Globus pallidus (tissue), 1 donor: ENCODE data around the gene TCOF1.

Source experiments
- DNase-seq: peaks from one replicate; pipeline ENCODE4 v3.0.0-alpha.2; 2015; ENCODE audit warnings: low spot score

Gene TCOF1

GRCh38 chr5:150389531-150390266 lies 32.2 kb downstream of the TCOF1 start:
- no peak for DNase-seq

GRCh38 chr5:150391064-150391834 lies 33.8 kb downstream of the TCOF1 start:
- DNase-seq, result no peak

GRCh38 chr5:150391986-150392385 lies 34.5 kb downstream of the TCOF1 start:
- no peak for DNase-seq

DNA sequence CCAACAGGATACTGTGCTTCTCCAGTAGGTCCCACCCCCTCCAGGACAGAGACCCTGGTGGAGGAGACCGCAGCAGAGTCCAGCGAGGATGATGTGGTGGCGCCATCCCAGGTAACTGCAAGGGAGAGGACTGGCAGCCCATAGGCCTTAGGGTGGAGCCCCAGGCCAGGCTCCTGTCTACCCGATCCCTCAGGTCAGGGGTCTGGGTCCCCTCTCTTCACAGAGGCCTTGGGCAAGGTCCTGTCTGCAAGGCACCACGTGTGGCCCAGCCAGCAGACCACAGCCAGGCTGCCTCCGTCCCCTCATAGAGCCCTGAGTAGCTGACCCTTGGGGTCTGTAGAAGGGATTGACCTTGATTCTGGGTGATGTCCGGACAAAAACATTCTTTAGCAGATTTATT lies 35.2 kb downstream of the TCOF1 start:
- no peak for DNase-seq

DNA sequence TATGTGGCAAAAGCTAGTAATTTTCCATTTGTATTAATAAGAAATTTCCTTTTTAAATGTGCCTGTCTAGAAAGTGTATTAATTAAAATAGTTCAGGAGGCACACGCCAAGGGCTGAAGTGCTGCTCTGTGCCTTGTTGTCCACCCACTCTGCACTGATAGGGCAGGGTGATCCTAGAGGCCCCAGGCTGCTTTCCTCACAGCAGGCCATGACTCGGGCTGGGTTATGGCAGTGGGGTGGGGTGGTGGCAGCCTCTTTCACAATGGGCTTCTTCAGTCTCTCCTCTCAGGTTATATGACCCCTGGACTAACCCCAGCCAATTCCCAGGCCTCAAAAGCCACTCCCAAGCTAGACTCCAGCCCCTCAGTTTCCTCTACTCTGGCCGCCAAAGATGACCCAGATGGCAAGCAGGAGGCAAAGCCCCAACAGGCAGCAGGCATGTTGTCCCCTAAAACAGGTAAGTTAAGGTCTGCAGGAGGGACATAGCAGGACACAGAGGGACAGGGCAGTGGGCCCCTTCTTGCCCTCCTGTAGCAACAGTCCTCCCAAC lies 35.7 kb downstream of the TCOF1 start:
- no peak for DNase-seq

DNA sequence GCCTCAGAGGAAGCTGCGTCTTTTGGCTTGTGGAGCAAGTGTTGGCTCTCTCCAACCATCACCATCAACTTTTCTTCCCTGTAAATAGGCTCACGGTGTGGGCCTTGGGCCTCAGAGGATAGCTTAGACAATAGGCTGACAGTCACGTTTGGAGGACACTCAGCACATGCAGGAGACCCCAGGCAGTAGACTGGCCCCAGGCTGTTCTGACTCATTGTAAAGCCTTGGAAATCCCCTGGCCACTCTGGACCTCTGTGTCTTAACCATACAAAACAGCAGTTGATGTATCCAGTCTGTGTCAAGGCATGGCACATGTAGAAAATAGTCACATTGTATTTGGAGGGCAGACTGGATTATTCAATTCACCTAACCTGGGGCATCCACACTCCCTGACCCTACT lies 36.6 kb downstream of the TCOF1 start:
- DNase-seq, result no peak

GRCh38 chr5:150394912-150395687 lies 37.6 kb downstream of the TCOF1 start:
- DNase-seq, result no peak

GRCh38 chr5:150395688-150395975 lies 38.1 kb downstream of the TCOF1 start:
- no peak for DNase-seq

DNA sequence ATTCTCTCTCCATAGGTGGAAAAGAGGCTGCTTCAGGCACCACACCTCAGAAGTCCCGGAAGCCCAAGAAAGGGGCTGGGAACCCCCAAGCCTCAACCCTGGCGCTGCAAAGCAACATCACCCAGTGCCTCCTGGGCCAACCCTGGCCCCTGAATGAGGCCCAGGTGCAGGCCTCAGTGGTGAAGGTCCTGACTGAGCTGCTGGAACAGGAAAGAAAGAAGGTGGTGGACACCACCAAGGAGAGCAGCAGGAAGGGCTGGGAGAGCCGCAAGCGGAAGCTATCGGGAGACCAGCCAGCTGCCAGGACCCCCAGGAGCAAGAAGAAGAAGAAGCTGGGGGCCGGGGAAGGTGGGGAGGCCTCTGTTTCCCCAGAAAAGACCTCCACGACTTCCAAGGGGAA lies 38.8 kb downstream of the TCOF1 start:
- no peak for DNase-seq

DNA sequence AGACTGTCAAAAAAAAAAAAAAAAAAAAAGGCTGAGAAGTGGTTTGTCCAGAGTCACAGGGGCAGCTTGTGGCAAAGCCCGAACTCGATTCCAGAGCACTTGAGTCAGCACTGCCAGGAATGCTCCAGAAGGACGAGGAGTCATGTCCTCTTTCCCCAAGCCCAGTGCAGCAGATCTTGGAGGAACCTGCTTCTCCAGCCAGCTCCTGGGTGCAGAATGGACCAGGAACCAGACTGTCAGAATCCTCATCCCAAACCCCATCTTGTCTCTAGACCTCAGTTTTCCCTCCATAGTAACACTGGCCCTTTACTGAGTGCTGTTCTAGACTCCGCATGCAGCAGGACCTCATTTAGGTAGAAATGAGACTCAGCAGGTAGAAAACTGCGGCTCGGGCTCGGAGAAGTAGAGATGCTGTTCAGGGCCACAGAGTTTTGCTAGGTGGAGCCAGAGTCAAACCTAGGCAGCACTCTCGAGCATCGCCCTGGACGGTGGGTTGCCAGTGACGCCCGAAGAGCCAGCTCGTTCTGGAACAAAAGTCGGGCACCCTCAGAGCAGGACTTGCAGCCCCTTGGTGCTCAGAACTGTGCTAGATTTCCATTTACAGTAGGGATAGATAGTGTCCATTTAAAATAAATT lies 39.8 kb downstream of the TCOF1 start:
- DNase-seq, result no peak

DNA sequence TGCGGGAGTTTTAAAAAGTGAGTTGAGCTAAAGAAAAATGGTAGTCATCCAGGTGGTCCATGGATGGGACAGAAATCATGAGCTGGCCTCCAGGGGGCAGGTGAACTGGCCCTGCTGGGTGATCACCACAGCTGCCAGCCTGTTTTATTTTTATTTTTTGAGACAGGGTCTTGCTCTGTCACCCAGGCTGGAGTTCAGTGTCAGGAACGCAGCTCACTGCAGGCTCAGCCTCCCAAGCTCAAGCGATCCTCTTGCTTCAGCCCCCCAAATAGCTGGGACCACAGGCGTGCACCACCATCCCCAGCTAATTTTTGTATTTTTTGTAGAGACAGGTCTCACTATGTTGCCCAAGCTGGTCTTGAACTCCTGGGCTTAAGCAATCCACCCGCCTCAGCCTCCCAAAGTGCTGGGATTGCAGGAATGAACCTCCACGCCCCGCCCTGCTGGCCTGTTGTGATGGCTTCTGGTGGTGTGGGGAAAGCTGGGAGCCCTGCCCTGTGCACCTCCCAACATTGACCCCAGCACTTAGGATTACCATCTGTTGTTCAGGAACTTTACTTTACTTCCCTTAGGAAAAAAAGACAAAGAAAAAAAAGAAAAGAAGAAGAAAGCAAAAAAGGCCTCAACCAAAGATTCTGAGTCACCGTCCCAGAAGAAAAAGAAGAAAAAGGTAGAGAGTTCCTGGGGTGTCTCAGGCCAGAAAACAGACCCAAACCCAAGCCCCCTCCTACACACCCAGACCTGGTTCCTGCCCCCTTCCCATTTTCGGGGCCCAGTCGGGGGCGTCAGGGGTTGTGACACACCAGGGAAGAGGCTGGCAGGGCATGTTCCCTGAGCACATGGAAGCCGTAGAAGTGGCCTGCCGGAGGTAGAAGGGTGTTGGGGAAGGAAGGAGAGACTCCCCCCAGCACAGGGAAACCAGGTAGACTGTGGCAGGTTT lies 40.6 kb downstream of the TCOF1 start:
- DNase-seq, result no peak

DNA sequence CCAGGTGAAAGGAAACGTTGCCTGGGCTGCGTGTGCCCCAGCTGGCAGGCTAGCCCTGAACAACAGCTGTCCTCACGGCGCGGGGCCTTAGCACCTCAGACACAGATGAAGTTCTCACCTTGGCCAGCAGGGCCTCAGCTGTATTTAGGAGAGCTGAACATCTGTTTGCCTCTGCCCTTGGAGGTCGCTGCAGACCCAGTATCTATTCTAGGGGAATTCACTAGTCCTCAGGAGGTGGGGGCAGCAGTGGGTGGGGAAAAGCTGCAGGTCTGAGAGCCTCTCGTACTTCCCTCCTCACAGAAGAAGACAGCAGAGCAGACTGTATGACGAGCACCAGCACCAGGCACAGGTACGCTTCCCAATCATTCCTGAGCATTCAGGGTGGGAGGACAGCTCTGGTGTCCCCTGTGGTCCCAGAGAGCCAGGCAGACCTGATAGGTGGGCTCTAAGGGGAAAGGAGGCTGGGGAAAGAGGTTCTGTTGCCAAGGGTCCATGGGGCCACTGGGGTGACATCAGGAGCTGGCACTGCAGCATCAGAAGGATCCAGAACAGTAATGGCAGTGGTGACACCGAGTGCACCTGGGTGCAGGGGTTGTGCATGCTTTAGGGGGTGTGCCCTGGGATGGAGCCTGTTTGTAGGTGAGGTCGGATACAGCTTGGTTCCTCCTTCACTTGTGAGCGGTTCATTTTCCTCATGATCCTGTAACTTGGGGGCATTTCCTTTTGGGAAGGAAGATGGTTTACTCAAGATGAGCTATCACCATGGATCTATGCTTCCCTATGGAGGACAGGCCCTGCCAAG lies 41.4 kb downstream of the TCOF1 start:
- no peak for DNase-seq

GRCh38 chr5:150399524-150400211 lies 42.2 kb downstream of the TCOF1 start:
- DNase-seq, result no peak

GRCh38 chr5:150400316-150401075 lies 43.0 kb downstream of the TCOF1 start:
- no peak for DNase-seq

- no peak for DNase-seq
Observed at GRCh38 chr5:150401076-150401375, 43.5 kb downstream of the TCOF1 start.

DNA sequence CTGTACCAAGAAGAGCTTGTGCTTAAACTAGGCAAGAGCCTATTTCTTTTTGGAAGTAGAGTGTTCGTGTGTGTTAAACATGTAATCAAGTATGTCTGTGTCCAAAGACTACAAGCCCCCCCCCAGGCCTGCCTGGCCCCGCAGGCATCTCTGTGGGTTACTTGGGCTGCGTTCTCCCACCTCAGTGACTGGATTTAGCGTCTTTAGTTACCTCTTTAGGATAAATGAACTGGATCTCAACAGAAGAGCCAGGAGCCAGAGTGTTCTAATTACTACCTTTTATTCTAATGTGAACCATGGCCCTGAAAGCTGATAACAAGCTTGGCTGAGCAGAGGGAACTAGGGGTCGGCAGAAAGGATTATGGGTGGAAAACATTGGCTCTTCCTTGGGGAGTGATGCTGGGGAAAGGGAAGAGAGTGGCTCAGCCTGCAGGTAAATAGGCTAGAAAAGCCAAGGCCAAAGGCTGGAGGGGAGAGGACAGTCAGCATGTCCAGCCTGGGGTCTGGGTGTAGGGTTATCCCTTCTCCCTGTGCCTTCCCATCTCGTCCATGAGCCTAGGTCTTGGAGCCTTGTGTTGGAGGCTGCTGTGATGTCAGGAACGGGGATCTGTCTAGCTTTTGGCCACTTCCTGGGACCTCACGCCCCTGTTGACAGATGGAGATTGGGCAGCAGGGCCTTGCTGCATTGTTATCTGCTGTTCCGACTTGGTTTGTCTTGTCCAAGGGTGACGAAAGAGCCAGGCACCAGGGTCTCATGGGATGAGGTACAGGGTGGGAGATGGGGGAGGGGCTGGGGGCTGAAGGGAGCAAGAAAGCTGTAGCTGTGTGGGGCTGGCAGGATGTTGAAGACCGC lies 44.1 kb downstream of the TCOF1 start:
- no peak for DNase-seq

DNA sequence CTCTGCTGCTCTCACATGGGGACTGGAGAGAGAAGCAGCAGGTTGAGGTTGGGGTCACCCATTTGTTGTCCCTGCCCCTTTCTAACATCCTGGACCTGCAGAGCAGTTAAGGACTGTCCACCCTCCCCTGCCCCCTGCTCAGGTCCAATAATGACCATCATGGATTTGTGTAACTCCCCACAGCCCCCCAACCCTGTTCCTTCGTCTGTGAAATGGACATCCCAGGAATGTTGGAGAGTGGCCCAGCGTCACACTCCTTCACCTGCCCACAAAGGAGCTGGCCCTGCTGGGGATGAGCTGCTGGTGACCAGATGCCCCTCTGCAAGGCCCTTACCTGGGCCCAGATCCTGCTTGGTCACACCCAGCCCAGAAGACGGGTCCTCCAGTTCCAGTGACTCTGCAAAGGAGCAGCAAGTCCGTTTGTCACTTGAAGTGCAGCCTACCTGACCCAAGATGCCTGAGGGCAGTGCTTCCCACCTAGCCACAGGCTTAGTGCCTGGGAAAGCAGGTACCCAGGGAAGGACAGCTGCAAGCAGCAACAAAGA lies 44.8 kb downstream of the TCOF1 start:
- no peak for DNase-seq

DNA sequence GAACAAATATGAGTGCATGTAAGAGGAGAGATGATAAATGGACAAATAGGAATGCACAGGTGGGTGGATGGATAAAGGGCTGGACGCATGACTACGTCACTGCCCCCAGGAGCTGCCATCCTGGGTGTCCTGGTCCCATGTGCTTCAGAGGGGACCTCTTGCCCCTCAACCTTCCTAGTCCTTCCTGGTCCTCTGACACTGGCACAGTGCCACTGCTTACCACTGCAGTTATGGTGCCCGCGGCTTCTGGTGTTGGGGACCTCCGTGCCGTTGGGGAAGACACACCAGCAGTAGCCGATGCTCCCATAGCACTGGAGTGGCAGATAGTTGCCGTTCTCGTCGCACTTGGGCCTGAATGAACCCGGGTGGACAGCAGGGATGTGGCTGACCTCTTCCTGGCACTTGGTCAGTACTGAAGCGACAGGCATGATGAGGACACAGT lies 45.4 kb downstream of the TCOF1 start:
- DNase-seq, result no peak
